ENCODE results near the gene RLF. TPM values are rescaled to one million over a fixed set of nuclear protein-coding genes. Genes with fewer than 3 reads are reported as not detected.
A peak's percentile ranks its signal among the peaks of the same experiment; 100 is the strongest.

The RLF gene
- total RNA-seq, 1 donor from 2014 or later, result 18.0 TPM

DNA sequence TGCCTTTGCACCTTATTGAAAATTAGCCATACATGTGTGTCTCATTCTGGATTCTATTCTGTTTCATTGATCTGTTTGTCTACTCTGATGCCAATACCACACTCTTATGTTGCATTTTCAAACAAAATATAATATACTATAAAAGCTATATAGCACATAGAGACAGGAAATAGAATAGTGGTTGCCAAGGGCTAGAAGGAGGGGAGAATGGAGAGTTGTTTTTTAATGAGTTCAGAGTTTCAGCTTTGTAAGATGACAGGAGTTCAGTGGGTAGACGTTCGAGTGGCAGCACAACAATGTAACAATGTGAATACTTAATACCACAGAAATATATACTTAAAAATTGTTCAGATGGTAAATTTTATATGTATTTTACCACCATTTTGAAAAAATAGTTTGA lies 17.0 kb downstream of the RLF start:
- Mint-ChIP-seq H3K9me3 (ENCODE audit: unreplicated experiment) (no peaks in the 10 kb centered on the region), H3K4me3 (ENCODE audit: unreplicated experiment) (no peak overlapping the region), H3K27me3 (ENCODE audit: unreplicated experiment) (peaks cover 1% of the 10 kb centered on the region), H3K27ac (ENCODE audit: unreplicated experiment) (no peak overlapping the region), H3K36me3 (ENCODE audit: low read depth, unreplicated experiment) (no peaks in the 10 kb centered on the region), H3K4me1 (ENCODE audit: unreplicated experiment) (no peaks in the 10 kb centered on the region)
- no peak for DNase-seq (ENCODE audit: low spot score)
- TF ChIP-seq, protein P1, sequence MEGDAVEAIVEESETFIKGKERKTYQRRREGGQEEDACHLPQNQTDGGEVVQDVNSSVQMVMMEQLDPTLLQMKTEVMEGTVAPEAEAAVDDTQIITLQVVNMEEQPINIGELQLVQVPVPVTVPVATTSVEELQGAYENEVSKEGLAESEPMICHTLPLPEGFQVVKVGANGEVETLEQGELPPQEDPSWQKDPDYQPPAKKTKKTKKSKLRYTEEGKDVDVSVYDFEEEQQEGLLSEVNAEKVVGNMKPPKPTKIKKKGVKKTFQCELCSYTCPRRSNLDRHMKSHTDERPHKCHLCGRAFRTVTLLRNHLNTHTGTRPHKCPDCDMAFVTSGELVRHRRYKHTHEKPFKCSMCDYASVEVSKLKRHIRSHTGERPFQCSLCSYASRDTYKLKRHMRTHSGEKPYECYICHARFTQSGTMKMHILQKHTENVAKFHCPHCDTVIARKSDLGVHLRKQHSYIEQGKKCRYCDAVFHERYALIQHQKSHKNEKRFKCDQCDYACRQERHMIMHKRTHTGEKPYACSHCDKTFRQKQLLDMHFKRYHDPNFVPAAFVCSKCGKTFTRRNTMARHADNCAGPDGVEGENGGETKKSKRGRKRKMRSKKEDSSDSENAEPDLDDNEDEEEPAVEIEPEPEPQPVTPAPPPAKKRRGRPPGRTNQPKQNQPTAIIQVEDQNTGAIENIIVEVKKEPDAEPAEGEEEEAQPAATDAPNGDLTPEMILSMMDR (IDR thresholded peaks at IDR 0.05; ENCODE audit: unreplicated experiment), result no peak

DNA sequence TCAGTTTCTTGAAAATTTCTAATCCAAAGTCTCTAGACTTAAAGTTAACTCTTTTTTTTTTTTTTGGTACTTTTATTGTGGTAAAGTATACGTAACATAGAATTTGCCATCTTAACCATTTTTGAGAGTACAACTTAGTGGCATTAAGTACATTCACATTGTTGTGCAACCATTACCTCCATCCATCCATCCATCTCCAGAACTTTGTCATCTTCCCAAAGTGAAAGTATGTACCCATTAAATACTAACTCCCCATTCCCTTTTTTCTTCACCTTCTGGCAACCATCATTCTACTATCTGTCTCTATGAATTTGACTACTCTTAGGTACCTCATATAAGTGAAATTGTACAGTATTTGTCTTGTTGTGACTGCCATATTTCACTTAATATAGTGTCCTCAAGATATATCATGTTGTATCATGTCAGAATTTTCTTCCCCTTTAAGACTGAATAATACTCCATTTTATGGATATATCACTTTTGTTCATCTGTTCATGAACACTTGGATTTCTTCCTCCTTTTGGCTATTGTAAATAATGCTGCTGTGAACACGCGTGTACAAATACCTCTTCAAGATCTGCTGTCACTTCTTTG lies 18.4 kb downstream of the RLF start:
- H3K36me3 Mint-ChIP-seq (ENCODE audit: low read depth, unreplicated experiment), result no peaks in the 10 kb centered on the region
- H3K4me3 Mint-ChIP-seq (ENCODE audit: unreplicated experiment), result no peak overlapping the region

DNA sequence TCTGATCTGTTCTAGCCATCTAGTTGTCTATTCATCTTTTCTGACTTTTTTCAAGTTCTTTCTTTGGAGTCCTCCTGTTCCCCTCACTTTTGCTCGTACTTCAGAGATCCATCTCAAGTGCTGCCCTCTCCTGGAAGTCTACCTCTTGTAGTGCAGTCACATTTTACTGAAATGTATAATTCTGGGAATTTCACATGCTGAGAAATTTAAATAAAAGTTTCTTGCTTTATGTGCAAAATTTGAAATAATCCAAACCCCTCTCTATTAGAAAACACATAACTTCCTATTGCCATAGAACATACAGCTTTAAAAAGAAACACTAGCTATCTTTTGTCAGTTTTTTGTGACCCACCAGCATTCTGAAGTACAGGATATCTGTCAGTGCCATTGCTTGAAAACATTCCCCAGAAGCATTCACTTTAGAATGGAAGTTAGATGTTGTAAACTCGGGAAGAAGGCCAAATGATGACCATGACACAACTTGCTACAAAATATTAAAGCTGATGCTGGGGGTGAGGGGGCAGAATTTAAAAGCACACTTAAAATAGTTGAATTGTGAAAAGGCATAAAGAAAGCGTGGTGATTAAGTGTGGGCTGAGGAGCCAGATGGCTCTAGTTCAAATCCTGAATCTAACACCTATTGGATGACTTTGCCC lies 22.0 kb downstream of the RLF start:
- Mint-ChIP-seq H3K27ac (ENCODE audit: unreplicated experiment) (no peak overlapping the region), H3K27me3 (ENCODE audit: unreplicated experiment) (peaks cover 1% of the 10 kb centered on the region), H3K4me3 (ENCODE audit: unreplicated experiment) (no peak overlapping the region), H3K36me3 (ENCODE audit: low read depth, unreplicated experiment) (no peaks in the 10 kb centered on the region), H3K4me1 (ENCODE audit: unreplicated experiment) (peaks cover 3% of the 10 kb centered on the region), H3K9me3 (ENCODE audit: unreplicated experiment) (no peaks in the 10 kb centered on the region)
- TF ChIP-seq, protein P1 (IDR thresholded peaks at IDR 0.05; ENCODE audit: unreplicated experiment), result peak; percentile 41
- DNase-seq (ENCODE audit: low spot score), result peak; percentile 37

More for the DNA sequence above, 18.4 kb downstream of the RLF start:
- no peak overlapping the region for H3K27ac Mint-ChIP-seq (ENCODE audit: unreplicated experiment)
- TF ChIP-seq, protein P1 (IDR thresholded peaks at IDR 0.05; ENCODE audit: unreplicated experiment), result no peak
- H3K4me1 Mint-ChIP-seq (ENCODE audit: unreplicated experiment), result no peaks in the 10 kb centered on the region
- DNase-seq (ENCODE audit: low spot score), result no peak
- no peaks in the 10 kb centered on the region for H3K9me3 Mint-ChIP-seq (ENCODE audit: unreplicated experiment)
- H3K27me3 Mint-ChIP-seq (ENCODE audit: unreplicated experiment), result peaks cover 1% of the 10 kb centered on the region

GRCh38 chr1:40184193-40184592 lies 23.0 kb downstream of the RLF start:
- peaks cover 1% of the 10 kb centered on the region for H3K27me3 Mint-ChIP-seq (ENCODE audit: unreplicated experiment)
- H3K27ac Mint-ChIP-seq (ENCODE audit: unreplicated experiment), result peak overlapping the region; percentile 7
- no peak overlapping the region for H3K4me3 Mint-ChIP-seq (ENCODE audit: unreplicated experiment)
- no peaks in the 10 kb centered on the region for H3K9me3 Mint-ChIP-seq (ENCODE audit: unreplicated experiment)
- TF ChIP-seq, protein P1 (IDR thresholded peaks at IDR 0.05; ENCODE audit: unreplicated experiment), result no peak
- peaks cover 6% of the 10 kb centered on the region for H3K4me1 Mint-ChIP-seq (ENCODE audit: unreplicated experiment)
- no peaks in the 10 kb centered on the region for H3K36me3 Mint-ChIP-seq (ENCODE audit: low read depth, unreplicated experiment)
- no peak for DNase-seq (ENCODE audit: low spot score)

All from endothelial cell (in vitro differentiated cells).